HuH-7 (cell line): ENCODE results near the gene BMI1.
A peak's percentile ranks its signal among the peaks of the same experiment; 100 is the strongest.
"Not testable (repeated sequence)": the region's sequence is repeated elsewhere in the genome, so short reads cannot be mapped to it uniquely, and the experiment has no call there.

Experiments
- DNase-seq: peaks from one replicate; pipeline ENCODE4 v3.0.0; 2011; ENCODE audit warnings: low spot score

The BMI1 gene

DNA sequence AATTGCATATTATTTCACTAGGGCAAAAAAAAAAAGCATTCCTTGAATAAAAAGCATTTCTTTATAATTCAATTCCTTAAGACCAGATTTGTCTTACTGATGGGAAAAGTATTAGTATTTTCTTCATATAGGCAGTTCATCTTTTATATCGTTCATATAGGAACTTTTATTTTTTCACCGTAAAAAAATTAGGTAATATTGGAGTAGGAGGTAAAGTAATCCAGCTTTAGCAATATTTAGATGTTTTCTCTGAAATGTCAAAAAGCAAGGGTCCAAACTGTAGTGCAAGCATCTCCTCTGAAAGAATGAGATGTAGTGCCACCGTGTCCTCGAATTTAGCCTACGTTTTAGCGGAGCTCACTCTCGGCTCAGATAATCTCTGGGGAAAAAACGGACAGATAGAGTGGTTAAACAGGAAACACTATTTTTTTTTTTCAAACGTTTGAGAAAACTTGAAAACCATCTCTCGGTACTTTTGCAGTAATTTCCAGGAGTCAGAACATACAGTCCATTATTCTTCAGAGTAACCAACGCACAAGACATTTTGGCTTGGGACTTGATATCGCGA is 18.9 kb downstream of the BMI1 start:
- DNase-seq = no peak

DNA sequence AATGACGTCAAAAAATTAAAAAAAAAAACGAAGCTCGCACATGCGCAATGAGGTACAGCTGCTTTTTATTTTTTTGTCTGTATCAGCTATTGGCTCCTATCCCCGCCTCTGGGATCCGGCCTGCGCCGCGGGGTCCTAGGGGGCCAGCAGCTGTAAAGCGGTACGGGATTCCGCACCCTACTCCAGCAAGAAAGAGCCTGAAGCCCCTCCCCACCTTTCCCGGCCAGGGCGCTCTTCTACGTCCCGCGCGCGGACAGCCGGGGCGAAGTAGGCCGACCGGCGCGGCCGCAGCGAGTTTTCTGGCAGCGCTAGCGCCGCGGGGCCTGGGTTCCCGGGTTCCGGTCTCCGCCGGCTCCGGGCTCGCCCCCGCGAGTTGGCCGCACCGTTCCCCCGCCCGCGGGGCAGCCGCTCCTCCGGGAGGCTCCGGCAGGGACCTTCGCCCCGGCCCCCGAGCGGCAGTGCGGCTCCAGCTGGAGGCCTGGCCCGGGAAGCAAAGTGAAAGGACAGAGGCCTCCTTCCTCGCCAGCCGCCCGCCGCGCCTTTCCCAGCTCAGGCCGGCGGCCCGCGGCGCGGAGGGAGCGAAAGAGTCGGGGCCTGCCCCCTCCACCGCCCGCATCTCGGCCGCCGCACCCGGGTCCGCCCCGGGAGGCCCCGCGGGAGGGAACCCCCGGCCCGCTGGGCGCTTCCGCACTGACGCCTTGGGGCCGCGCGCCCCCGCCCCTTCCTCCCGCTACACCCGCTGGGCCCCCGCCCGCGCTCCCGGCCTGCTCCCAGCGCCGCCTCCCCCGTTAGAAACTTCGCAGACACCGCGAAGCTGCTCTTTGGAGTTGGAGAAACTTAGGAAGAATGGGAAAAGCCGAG is 19.7 kb downstream of the BMI1 start:
- DNase-seq = peak; percentile 89

DNA sequence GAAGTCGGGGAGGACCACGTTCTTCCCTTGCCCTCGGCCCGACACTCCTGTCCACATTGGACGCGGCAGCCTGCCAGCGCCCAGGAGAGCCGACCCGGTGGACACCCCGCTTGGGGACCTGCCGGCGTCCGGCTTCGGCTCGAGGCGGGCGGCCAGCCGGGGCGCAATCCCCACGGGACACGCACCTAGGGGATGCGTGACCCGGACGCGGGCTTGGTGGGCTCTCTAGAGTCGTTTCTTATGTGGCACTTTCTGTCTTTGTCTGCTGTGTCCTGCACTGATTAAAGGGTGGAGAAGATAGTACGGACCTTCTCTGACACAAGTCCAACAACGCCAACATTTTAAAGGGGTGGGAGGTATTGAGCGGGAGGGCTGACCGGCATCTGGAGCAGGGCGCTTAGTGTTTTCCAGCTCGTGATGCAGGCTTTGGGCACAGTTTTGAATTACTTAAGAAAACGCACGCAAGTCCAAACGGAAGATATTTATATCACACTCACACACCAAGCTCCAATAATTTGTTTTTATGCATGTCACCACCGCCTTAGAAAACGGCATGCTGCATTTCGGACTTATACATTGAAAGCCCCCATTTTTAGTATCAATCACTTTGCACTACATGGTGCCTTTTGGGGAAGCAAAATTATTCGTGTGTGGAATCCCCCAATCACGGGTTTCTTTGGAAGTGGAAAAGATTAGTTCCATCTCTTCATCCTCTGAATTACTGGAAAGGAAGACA is 20.5 kb downstream of the BMI1 start:
- DNase-seq = no peak

DNA sequence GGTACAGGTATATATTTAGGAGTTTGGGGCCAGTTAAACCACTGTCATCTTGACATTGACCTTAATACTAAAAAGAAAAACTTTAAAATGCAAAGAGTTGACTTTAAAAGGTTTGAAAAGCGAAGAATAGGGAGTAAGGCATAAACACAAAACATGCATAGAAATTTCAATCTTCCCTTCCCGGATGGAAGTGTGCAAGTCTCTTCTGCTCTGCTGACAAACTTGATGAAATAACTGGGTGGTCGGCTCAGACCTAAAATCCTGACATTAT is 21.0 kb downstream of the BMI1 start:
- DNase-seq = no peak

DNA sequence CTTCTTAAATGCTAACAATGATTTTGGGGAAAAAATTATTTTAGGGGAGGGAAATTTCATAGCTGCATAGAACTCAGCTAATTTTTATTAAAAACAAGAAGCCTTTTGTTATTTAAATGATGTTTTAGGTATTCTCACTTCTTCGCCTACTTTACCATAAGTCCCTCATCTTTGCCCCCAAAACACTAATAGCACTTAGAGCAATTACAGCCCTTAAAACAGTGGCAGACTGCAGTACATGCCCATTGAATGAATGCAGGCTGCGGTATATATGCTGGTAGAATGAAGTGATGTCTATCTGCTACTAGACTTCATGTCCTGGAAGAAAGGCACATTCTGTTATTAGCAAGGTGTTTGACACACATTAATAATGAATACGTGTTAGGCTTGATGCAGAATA is 21.5 kb downstream of the BMI1 start:
- no peak for DNase-seq

DNA sequence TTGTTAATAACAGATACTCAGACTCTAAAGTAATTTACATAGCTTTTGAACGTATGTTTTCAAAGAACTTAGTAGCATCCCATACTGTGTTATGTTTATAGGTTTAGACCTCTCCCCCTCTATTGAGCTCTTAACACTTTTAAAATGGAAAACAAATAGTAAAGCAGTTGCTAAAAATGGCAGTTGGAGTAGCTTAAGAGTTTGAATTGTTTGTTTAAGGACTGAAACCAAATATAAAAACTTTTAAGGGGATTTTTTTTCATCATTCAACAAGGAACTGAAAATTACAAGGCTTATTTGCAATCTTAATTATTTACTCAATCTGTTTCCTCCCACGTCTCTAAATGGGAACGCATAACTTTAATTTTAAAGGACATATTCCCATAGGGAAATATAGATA is 22.8 kb downstream of the BMI1 start:
- no peak for DNase-seq

DNA sequence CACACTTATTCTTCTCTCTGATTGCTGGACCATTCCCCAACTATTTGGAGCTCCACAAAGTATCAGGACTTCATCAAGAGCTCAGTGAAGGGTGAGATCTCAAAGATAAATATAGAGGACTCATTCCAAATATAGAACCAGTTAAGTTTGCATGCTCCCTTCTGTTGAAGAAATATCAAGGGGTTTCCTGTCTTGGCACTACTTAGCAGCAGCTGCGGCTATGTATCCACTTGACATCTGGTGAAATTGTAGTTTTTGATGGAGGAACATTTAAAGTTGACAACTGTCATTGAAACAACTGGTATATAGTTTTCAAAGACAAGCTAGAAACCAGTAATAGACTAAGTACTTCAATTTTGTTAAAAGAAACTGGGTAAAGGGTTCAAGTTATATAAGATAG is 23.4 kb downstream of the BMI1 start:
- no peak for DNase-seq

DNA sequence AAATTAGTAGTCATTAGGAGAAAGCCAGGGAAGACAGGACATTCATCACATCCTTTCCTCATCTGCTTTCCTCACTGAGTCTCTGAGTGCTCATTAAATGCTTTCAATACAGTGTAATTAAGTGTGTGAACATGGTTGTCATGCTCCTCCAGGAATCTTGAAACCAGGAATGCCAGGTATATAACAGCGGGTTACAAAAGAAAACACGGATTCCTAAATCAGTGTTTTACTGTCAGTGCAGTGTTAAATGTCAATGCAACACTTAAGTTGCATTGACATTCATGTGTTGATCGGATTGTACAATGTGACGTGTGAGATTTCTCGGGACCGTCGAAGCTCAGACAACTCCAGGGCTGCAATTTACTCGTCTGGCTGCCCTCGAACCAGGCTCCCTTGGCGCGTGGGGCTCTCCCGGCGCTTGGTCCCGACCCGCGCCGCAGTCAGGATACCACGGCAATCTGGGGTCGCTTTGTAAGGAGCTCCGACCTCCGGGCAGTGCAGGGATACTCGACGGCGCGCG is 23.9 kb downstream of the BMI1 start:
- no peak for DNase-seq

DNA sequence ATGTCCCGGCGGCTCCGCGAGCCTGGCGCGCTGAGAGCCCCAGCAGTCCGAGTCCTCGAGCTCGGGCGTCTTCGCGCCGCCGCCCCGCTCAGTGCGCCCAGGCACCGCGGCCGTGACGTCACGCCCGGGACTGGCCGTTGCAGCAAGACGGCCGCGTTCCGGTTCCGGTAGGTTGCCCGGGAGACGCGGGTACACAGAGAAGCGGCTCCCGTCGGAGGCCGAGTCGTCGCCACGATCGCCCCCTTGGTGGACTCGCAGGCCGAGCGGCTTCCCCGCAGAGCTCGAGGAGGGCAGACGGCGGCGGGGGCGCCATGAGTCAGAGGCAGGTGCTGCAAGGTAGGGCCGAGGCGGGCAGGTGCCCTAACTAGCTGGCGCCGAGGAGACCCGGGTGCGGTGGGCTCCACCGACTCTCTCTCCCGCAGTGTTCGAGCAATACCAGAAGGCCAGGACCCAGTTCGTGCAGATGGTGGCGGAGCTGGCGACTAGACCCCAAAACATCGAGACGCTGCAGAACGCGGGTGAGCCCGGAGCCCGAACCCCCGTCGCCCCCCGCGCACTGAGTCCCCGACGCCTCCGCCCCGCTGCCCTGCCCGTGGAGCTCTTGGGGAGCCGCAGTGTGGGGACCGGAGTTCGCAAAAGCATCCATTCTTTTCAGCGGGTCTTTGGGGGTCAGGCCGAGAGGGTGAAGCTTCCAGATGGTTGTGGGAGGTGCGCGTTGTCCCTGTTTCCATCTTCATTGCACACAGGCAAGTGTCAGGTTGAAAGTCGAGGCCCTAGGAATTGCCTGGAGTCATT is 24.6 kb downstream of the BMI1 start, which contains the start of gene SPAG6:
TSS of gene SPAG6 (plus strand) at position 196 of the 795 bp plus-strand sequence. CDS start at position 312, 116 bp downstream.
- DNase-seq = no peak

DNA sequence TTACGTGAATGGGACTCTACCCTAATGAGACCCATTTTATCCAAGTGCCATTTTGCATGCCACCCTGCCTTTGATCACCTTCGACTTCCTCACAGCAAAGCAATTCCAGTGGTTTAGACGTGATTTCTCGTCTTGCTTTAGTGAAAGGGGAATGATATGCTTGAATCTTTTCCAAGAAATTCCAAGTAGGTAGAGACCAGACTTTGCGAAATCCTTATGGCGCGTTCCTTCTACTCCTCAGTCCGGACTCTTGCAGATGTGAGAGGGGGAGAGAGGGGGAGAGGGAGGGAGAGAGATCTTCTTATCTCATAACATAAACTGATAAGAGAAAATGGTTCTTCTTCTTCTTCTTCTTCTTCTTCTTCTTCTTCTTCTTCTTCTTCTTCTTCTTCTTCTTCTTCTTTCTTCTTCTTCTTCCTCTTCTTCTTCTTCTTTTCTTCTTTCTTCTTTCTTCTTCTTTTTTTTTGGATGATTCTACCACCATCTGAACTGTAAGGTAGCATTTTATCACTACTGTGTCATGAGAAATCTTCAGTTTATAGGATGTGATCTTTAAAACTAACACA is 25.3 kb downstream of the BMI1 start:
- no peak for DNase-seq

DNA sequence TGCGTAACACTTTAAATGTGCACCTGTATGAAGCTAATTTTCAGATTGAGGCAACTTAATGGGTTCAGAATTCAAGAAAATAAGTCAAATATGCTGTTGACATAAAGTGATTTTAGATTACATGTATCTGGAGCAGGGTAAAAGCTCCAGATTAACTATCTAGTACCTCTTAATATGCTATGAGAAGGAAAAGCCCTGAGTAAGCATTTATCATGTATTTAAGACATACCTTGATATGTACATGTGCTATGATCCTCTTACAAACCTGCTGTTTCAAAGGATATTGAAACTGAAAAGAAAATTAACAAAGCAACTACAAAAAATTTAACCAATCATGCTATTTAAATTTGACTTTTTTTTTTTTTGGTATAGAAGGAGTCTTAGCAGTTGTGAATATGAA is 28.9 kb downstream of the BMI1 start:
- no peak for DNase-seq

DNA sequence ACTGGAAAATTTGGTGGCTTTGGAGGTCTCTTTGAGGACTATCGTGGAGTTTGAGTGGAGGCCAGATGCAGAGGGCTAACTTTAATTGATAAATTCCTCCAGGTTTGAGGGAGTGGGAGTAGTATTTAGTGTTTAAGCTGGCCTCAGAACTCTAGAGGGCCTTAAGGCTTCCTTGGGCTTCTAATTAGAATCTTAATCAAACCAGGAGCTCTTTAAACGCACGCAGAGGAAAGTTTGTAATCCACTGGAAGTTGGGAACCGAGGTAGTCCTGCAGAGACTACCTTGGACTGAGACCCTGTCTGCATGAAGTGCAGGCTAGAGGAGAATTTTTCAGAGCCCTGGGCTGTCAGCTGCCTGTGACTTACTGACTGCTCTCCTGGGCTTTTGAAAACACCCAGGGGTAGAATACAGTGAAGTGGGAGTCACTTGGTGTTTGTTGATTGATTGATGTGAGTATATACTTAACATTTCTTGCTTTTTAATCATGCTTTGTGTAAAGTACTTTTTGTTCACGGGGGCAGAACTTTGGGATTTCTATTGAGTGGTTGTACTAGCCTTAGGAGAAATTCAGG is 30.3 kb downstream of the BMI1 start:
- DNase-seq = no peak

DNA sequence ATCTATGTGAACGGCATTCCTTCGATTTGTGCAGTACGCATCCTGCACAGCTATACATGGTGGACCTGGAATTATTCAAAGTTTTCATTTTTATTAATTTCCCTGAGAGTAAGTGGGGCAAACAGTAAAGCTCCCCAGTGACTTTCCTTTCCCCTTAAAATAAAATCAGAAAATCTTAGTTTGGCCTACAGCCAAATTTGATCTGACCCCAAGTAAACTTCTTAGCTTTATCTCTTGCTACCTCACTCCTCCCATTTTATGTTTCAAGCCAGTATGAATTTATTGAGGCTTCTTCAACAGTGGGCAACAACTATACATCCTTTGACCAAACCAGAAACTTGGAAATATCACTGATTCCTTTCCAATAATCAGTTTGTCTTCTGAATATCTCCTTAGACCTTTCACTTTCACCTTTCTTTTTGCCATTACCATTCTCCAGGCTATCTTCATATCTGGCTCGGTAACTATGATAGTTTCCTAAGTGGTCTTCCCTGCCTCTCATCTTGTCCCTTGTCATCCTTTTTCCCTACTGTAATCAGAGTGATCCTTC is 35.5 kb downstream of the BMI1 start:
- no peak for DNase-seq

DNA sequence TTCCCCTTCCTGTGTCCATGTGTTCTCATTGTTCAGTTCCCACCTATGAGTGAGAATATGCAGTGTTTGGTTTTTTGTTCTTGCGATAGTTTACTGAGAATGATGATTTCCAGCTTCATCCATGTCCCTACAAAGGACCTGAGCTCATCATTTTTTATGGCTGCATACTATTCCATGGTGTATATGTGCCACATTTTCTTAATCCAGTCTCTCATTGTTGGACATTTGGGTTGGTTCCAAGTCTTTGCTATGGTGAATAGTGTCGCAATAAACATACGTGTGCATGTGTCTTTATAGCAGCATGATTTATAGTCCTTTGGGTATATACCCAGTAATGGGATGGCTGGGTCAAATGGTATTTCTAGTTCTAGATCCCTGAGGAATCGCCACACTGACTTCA is 36.9 kb downstream of the BMI1 start:
- DNase-seq = not testable (repeated sequence)

DNA sequence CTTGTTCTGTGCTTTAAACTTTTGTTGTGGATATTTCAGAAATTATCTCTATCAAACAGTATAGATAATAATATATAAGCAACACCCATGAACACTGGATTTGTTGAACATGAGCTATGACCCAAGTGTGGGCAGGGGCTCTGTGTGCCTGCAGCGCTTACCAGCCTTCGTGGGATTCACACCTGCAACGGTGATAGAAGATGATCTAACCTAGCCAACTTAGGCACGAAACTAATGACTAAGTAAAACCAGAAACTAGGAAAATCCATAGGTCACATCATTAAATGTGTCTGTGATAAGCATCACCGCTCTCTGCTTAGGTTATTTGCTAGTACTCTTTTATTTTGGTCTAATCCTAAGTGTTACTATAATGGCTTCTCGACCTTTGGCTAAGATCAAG is 42.4 kb downstream of the BMI1 start:
- no peak for DNase-seq

DNA sequence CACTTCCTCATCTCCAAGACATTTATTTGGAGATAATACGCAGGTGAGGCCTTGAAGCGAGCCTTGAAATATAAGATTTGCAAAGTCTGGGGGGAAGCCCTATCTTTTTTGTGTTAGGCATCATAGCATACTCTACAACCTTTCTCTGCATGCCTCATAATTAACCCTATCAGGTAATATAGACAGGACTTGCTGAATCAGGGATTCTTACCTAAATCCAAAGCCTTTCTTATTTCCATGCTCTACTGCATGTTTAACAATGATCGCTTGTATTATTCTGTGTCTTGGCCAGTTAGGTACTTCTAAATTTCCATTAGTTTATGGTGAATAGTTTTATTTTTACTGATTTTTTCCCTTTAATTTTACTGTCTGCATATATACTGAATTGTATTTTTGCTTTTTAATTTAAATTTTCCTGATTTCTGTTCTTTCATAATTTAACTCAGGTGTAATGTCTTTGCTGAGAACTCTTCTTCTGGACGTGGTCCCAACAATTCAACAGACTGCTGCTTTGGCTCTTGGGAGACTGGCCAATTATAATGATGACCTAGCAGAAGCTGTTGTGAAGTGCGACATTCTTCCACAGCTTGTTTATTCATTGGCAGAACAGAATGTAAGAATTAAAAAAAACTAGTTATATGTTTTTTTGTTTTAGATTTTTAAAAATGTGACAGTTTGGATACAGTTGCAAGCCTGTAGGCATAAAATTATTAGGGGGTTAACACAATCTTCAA is 43.7 kb downstream of the BMI1 start:
- DNase-seq = no peak

DNA sequence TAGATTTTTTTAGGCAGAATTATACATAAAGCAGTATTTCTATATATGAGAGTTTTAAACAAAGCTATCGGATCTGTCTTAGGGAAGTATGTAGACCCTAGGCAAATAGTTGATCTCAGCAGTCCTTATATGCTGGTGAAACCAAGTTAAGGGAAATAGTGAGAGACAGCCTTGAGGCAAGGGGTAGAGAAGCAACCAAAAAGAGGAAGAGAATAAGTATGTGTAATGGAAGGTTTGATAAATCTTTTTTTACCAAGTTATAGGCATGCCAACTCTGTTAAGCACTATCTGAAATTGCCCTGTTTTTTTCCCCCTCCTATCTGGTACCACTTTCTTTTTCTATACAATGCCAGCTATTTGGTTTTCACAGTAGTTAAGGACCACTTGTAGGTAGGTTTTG is 44.3 kb downstream of the BMI1 start:
- DNase-seq = no peak

DNA sequence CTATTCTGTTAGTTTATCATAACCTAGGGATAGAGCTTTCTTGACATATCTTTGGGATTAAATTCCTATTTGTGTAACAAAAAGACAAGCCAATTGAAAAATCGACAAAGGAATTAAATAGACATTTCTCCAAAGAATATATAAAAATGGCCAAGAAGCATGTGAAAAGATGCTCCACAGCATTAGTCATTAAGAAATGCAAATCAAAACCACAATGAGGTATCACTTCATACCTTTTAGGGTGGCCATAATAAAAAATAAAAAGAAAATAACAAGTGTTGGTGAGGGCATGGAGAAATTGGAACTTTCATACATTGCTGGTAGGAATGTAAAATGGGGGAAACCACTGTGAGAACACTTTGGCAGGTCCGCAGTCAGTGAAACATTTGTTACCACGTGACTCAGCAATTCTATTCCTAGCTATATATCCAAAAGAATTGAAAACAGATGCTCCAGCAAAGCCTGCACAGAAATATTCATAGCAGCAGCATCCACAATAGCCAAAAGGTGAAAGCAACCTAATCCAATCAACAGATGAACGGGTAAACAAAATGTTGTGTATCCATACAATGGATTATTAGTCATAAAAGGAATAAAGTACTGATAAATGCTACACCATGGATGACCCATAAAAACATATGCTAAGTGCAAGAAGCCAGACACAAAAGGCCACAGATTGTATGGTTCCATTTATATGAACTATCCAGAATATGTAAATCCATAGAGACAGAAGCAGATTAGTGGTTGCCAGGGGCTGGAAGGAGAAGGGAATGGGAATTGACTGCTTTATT is 44.9 kb downstream of the BMI1 start:
- DNase-seq = no peak

DNA sequence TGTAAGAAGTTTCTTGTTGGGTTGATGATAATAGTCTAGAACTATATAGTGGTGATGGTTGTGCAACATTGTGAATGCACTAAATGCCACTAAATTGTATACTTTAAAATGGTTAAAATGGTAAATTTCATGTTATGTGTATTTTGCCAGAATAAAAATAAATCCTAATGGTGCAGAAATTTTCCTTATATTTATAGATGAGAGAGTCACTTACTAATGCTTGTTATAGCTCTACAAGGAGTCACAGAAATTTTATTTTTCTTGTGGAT is 45.5 kb downstream of the BMI1 start:
- DNase-seq = no peak

DNA sequence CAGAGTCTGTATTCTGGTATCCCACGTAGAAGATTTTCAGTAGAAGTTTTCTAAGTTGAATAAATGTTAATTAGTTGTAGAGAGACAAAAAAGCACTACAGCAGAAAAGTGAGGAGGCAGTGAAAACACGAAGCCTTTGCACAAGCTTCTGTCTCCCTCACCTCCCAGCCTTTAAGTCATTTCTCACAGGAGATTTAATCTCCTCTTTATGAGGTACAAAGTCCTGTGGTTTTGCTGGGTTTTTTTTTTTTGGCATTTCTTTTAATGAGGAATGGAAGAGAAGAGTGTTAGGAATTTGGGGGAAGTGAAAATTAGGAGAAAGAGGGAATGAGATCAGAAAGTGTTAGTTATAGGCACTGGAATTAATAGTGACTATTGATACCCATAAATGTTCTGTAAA is 45.9 kb downstream of the BMI1 start:
- DNase-seq = no peak
